SU-DHL-6 (cell line): ENCODE results near the gene NCAPG2.
"Not testable (repeated sequence)": the region's sequence is repeated elsewhere in the genome, so short reads cannot be mapped to it uniquely, and the experiment has no call there.

Experiments
- EZH2phosphoT487 ChIP-seq: fragments of 200-600 bp; sonication (generic), shearing (Covaris generic); conservative IDR thresholded peaks from 2 replicates; pipeline ENCODE4 v1.6.1; 2018; ENCODE audit warnings: mild to moderate bottlenecking, antibody characterized with exemption, low read length, moderate library complexity, mixed read lengths
- TF ChIP-seq, protein P1 (sequence below): fragments of 200-600 bp; sonication (generic); IDR thresholded peaks from one replicate; pipeline ENCODE4 v1.5.1; 2017; ENCODE audit warnings: antibody characterized with exemption, mild to moderate bottlenecking, low read length, moderate library complexity; ENCODE audit not compliant: insufficient read depth, poor library complexity, severe bottlenecking

DNA sequence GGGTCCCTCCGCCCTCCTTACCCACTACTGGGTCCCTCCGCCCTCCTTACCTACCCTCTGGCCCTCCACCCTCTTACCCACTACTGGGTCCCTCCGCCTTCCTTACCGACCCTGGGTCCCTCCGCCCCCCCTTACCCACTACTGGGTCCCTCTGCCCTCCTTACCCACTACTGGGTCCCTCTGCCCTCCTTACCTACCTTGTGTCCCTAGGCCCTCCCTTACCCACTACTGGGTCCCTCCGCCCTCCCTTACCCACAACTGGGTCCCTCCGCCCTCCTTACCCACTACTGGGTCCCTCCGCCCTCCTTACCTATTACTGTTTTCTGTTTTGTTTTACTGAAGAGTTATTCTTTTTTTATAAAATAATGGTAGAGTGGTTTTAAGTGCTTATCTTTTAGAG lies 36.5 kb downstream of the NCAPG2 start:
- TF ChIP-seq, protein P1, sequence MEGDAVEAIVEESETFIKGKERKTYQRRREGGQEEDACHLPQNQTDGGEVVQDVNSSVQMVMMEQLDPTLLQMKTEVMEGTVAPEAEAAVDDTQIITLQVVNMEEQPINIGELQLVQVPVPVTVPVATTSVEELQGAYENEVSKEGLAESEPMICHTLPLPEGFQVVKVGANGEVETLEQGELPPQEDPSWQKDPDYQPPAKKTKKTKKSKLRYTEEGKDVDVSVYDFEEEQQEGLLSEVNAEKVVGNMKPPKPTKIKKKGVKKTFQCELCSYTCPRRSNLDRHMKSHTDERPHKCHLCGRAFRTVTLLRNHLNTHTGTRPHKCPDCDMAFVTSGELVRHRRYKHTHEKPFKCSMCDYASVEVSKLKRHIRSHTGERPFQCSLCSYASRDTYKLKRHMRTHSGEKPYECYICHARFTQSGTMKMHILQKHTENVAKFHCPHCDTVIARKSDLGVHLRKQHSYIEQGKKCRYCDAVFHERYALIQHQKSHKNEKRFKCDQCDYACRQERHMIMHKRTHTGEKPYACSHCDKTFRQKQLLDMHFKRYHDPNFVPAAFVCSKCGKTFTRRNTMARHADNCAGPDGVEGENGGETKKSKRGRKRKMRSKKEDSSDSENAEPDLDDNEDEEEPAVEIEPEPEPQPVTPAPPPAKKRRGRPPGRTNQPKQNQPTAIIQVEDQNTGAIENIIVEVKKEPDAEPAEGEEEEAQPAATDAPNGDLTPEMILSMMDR = not testable (repeated sequence)
- TF ChIP-seq EZH2phosphoT487 = not testable (repeated sequence)
